GM18909 (cell line): ENCODE results near the gene NFATC3.
"Not testable (repeated sequence)": the region's sequence is repeated elsewhere in the genome, so short reads cannot be mapped to it uniquely, and the experiment has no call there.

Experiments
- ATAC-seq: cut with Tn5 transposase; IDR thresholded peaks from one replicate; pipeline ENCODE4 v1.9.1; 2021; ENCODE audit warnings: mild to moderate bottlenecking; ENCODE audit not compliant: unreplicated experiment, poor library complexity

Gene NFATC3

DNA sequence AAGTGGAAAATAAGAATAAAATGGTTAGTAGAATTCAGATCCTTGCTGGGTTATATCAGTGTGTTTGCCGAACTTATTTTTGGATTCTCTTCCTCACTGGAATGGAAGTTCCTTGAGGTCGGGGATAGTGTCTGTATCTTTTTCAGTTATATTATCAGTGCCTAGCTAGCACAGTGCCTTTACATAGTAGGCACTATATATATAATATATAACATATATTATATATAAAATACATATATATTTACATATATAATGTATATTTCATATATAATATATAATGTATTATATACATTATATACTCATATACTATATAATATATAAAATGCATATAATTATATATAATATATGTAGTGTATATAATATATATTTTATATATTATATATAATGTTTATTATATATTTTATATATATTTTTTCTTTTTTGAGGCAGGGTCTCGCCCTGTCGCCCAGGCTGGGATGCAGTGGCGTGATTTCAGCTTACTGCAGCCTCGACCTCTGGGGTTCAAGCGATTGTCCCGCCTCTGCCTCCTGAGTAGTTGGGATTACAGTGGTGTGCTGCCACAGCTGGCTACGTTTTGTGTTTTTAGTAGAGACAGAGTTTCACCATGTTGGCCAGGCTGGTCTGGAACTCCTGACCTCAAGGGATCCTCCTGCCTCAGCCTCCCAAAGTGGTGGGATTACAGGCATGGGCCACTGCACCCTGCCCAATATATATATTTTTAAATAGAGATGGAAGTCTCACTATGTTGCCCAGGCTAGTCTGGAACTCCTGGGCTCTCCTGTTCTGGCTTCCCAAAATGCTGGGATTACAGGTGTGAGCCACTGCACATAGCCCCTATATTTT, 3.2 kb downstream of the NFATC3 start:
- ATAC-seq = no peak

DNA sequence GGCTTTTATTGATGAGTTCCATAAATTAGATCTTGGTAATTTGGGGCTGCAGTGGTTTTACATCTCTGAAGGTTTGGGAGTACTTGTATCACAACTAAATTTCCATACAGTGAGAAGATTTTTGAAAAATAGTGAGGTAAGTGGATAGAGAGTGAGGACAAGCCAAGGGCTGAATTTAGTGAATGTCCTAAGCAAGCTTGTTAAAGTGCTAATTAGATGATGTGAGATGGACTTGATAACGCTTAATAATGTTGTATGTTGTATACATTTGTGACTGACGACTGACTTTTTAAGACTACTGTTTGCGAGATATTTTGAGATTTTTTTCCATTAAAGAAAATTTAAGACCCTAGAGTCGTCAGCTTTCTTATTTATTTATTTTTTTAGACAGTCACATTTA, 3.9 kb downstream of the NFATC3 start:
- ATAC-seq = no peak

DNA sequence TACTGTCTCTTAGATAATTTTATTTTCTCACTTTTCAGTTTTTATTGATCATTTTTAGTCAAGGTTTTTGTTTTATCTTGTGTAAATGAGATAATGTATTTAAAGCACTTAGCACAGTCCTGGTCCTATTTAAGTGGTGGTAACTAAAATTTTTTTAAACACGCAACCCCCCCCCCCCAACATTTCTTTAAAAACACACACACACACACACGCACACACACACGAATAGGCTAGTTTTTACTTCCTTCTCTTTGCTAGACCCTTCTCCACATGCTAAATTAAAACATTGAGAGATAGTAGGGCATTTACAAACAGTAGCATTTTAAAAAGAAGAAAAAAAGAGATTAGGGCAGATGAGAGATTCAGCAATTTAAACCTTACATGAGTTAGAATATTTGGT, 5.0 kb downstream of the NFATC3 start:
- no peak for ATAC-seq

DNA sequence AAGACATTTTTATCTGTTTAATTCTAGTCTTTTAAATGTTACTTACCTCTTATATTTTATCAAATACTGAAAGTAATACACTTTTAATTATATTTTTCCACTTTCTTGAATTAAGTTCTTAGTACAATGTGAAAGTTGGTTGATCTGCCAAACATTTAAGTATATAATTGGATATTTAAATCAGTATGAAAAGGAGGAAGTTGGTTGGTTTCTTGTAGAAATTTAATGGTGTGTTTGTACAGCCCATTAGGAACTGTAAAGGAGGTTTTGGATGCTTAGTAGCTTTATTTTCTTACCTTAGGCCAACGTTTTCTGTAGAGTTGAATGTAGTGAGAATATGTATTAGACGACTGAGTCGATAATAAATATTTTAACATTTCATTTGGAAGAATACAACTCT, 5.4 kb downstream of the NFATC3 start:
- ATAC-seq = no peak

DNA sequence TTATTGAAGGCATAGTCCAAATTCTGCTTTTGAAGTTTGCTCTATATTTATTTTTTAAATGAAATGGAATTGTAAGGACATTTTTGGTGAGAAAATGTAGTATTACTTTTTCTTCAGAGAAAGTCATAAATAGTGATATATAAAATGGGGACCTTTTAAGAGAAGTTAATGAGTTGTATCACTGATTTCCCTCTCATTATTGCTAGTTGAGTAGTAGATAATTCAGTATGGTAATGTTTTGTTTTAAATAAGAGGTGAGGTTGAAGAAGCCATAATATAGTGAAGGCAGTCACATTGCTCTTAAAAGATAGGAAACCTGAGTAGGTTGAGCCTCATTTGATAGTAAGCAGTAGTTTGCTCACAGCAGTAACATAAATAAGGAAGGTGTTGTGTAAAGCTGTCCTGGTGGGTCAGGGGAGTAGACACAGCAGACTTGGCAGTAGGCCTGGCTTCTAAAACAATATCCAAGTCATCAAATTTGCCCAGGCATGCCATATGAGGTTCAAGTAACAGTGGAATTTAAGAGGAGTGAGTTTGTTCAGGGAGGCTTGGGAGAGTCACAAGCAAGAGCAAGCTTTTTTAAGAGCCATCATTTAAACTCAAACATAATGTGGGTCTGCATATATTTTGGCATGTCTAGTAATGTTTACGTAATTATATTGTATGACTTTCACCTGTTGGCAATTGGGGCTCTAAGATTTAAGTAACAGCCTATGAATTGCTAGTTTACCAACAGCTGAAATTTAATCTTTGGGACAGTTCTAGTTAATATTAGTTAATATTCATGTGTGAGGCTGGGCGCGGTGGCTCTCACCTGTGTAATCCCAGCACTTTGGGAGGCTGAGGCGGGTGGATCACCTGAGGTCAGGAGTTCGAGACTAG, 6.5 kb downstream of the NFATC3 start:
- no peak for ATAC-seq

DNA sequence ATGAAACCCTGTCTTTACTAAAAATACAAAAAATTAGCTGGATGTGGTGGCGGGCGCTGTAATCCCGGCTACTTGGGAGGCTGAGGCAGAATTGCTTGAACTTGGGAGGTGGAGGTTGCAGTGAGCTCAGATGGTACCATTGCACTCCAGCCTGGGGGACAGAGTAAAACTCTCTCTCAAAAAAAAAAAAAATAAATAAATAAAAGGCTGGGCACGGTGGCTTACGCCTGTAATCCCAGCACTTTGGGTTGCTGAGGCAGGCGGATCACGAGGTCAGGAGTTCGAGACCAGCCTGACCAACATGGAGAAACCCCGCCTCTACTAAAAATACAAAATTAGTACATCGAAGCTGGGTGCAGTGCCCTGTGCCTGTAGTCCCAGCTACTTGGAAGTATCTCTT, 7.1 kb downstream of the NFATC3 start:
- ATAC-seq = not testable (repeated sequence)

DNA sequence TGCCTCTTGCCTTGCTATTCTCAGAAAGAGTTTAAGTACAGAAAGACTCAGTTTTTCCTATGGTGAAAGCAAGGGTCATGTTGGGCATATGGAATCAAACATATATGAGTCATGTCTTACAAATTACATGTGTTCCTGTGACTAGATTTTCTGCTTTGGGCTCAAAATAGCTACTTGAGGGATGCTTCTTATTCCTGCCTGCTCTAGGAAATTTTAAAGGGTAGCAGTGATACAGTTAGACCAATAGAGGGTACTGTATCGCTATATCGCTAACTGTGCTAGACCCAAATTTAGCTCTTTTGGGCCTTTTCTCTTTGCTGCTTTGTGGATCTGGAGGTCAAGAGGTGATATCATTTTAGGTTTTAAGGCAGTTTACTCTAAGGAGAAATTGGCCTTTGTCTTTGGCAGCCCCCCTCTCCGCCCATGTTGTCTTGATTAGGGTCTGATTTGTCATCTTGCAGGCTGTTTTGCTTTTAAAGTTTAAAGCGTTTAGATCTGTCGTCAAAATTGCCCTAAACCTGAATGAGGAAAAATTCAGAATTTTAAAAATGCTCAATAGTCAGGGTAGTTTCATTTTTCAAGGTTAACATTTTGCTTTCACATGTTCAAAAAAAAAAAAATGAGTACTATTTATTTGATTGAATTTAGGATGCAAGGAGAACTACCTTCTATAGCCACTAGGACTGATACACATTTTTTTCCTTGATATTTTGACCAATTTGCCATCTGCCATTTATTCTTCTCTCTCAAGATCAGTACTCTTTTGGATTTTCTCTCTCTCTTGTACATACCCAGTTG, 8.8 kb downstream of the NFATC3 start:
- ATAC-seq = no peak

DNA sequence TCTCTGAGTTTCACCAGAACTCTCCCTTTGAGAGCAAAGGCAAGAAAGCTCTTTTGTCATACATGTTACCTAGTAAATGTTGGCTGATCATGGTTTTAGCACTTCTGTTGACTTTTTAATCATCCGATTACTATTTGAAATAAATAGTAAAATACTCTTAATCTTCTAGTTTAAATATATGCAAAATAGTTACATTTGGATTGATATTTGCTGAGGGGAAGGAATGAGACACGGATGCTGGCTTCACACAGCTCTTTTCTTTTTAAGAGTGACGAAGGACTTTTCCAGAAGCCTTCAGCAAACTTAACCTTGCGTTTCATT, 9.4 kb downstream of the NFATC3 start:
- no peak for ATAC-seq

DNA sequence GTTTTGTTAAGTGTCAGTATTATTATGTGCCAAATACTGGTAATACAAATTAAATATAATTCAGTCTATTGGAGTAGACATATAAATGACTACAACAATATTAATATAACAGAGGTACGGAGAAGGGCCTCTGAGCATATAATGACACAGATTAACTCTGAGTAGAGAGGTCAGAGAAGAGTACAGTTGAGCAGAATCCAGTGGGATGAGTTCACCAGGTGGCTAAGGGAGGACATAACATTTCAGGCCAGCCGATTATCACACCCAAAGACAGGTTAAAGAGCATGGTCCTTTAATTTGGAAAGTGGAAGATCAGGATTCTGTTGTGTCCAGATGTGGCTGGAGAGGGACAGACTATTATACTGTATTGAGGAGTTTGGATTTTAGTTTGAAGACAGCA, 11.3 kb downstream of the NFATC3 start:
- ATAC-seq = no peak

DNA sequence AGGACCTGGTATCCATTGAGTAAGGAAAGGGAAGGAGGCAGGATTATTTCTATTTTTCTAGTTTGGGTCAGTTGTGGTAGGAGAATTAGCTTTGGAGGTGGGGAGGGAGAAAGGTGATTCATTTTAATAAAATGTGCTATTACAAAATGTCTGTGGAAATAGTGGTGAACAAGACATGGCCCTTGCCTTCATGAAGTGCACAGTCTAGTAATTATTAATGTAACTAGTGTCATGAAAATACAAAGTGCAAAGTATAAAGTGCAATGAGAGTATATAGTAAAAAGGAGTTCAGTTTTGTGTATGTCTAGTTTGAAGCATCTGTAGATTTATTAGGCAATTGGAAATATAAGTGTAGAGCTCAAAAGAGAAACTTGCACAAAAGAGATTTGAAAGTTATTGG, 11.9 kb downstream of the NFATC3 start:
- no peak for ATAC-seq

DNA sequence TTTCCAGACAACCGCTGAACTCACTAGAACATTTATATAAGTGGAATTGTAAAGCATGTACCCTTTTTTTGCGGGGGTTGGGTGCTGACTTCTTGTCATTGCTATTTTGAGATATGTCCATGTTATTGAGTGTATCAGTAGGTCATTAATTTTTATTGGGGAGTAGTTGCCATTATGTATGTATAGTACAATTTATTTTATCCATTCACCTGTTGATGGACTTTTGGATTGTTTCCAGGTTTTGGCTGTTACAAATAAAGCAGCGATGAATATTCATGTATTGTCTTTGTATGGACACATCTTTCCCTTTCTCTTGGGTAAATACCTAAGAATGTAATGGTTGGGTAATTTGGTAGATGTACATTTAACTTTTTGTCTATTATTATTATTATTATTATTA, 12.7 kb downstream of the NFATC3 start:
- ATAC-seq = no peak

DNA sequence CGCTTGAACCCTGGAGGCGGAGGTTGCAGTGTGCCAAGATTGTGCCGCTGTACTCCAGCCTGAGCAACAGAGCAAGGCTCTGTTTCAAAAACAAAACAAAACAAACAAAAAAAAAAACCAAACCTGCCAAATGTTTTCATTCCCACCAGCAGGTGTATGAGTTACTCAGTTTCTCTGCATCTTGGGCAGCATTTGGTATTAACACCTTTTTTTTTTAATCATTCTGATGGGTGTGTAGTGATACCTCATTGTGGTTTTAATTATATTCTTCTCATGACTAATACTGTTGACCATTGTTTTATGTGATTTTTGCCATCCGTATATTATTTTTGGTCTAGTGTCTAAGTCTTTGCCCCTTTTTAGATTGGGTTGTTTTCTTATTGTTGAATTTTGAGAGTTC, 15.3 kb downstream of the NFATC3 start:
- no peak for ATAC-seq

DNA sequence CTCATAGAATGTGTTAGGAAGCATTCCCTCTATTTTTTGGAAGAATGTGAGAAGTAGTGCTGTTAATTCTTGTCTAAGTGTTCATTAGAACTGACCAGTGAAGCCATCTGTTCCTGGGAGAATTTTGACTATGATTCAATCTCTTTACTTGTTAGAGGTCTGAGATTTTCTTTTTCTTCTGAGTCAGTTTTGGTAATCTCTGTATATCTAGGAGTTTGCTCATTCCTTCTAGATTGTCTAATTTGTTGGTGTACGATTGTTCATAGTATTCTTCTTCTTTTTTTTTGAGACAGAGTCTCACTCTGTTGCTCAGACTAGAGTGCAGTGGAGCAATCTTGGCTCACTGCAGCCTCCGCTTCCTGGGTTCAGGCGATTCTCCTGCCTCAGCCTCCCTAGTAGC, 20.4 kb downstream of the NFATC3 start:
- ATAC-seq = no peak

DNA sequence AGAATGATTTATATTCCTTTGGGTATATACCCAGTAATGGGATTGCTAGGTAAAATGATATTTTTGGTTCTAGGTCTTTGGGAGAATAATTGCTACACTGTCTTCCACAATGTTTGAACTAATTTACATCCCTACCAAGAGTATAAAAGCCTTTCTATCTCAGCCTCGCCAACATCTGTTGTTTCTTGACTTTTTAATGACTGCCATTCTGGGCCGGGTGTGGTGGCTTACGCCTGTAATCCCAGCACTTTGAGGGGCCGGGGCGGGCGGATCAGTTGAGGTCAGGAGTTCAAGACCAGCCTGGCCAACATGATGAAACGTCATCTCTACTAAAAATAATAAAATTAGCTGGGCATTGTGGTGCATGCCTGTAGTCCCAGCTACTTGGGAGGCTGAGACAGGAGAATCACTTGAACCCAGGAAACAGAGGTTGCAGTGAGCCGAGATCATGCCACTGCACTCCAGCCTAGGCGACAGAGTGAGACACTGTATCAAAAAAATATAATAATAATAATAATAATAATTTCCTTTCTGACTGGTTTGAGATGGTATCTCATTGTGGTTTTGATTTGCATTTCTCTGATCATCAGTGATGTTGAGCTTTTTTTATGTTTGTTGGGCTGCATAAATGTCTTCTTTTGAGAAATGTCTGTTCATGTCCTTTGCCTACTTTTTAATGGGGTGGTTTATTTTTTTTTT, 22.2 kb downstream of the NFATC3 start:
- ATAC-seq = not testable (repeated sequence)

DNA sequence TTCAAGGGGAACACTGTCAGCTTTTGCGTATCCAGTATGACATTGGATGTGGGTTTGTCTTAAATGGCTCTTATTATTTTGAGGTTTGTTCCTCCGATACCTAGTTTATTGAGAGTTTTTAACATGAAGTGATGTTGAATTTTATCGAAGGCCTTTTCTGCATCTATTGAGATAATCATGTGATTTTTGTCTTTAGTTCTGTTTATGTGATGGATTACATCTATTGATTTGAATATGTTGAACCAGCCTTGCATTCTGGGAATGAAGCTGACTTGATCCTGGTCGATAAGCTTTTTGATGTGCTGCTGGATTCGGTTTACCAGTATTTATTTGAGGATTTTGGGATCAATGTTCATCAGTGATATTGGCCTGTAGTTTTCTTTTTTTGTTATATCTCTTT, 24.0 kb downstream of the NFATC3 start:
- not testable (repeated sequence) for ATAC-seq

DNA sequence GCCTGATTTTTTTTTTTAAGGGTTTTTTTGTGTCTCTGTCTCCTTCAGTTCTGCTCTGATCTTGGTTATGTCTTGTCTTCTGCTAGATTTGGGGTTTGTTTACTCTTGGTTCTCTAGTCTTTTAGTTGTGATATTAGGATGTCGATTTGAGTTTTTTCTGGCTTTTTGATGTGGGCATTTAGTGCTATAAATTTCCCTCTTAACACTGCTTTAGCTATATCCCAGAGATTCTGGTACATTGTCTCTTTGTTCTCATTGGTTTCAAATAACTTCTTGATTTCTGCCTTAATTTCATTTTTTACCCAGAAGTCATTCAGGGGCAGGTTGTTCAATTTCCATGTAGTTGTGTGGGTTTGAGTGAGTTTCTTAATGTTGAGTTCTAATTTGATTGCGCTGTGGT, 25.4 kb downstream of the NFATC3 start:
- ATAC-seq = not testable (repeated sequence)

DNA sequence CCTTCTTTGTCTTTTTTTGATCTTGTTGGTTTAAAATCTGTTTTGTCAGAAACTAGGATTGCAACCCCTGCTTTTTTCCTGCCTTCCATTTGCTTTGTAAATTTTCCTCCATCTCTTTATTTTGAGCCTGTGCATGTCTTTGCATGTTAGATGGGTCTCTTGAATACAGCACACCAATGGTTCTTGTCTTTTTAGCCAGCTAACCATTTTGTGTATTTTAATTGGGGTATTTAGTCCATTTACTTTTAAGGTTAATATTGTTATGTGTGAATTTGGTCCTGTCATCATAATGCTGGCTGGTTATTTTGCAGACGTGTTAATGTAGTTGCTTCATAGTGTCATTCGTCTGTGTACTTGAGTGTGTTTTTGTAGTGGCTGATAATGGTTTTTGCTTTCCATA, 26.2 kb downstream of the NFATC3 start:
- ATAC-seq = no peak

DNA sequence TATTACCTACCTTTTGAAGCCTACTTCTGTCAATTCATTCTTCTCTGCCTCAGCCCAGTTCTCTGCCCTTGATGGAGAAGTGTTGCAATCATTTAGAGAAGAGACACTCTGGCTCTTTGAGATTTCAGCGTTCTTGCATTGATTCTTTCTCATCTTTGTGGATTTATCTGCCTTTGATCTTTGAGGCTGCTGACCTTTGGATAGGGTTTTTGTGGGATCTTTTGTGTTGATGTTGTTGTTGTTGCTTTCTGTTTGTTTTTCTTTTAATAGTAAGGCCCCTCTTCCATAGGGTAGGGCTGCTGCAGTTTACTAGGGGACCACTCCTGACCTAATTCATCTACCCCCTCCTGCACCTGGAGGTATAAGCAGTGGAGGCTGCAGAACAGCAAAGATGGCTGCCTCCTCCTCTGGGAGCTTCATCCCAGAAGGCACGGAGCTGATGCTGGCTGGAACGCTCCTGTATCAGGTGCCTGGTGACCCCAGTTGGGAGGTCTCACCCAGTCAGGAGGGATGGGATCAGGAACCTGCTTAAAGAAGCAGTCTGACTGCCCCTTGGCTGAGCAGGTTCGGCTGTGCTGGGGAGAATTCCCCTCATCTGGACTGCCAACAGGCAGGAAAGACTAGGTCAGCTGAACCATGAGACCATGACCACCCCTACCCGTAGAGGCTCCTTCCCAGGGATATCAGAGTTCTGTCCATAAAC, 28.0 kb downstream of the NFATC3 start:
- ATAC-seq = no peak

DNA sequence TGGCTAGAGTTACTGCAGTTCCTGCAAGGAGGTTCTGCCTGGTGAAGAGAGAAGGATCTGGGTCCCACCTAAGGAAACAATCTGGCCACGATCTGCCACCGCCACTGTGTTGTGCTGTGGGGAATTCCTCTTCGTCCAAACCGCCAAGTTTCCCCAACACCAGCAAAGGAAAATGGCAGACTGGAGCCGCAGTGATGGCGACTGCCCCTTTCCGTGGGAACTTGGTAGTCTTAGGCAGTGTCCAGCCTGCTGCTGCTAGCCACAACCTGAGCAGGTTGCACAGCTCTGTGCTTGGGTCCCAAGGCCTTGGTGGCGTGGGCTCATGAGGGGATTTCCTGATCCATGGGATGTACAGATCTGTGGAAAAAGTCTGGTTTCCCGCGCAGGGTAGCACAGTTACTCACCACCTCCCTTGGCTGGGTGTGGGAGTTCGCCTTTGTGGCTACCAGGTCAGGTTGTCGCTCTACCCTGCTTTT, 28.6 kb downstream of the NFATC3 start:
- no peak for ATAC-seq

DNA sequence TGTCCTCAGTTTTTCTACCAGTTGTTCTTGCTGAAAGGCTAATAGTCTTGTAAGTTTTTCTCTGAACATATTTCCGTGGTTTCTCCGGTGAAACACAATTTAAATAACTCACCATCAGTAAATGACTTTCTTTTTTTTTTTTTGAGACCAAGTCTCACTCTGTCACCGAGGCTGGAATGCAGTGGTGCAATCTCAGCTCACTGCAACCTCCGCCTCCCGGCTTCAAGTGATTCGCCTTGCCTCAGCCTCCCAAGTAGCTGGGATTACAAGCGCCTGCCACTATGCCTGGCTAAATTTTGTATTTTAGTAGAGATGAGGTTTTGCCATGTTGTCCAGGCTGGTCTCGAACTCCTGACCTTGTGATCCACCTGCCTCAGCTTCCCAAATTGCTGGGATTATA, 29.8 kb downstream of the NFATC3 start:
- not testable (repeated sequence) for ATAC-seq
